Measurements from ENCODE around the gene RDX. TPM values are rescaled to one million over a fixed set of nuclear protein-coding genes. Genes with fewer than 3 reads are reported as not detected.

The RDX gene
- total and polyA plus RNA-seq, 2 of the 13 experiments (the other 11 are each of a cell fraction or from before 2014, with no cell fraction given), result 20.7 to 63.1 TPM

GRCh38 chr11:110337570-110338193 lies 41.3 kb upstream of the RDX start:
- Histone ChIP-seq H3K36me3 (replicated peaks in 1 of 2; ENCODE audit: control insufficient read depth in 1 of 2, insufficient read depth in 2 of 2, low read length in 2 of 2) (no peaks in the 10 kb centered on the region), H3K9ac (ENCODE audit: insufficient read depth, low read depth, low read length) (no peak overlapping the region), H3K79me2 (ENCODE audit: insufficient read depth, low read length) (no peaks in the 10 kb centered on the region), H3K27ac (ENCODE audit: extremely low read length, insufficient read depth, low read length) (no peak overlapping the region), H3K9me3 (ENCODE audit: low read length) (no peaks in the 10 kb centered on the region), H3K27me3 (ENCODE audit: control insufficient read depth in 1 of 2, insufficient read depth in 2 of 2, low read length in 2 of 2) (no peaks in the 10 kb centered on the region), H3K4me3 (replicated peaks in 1 of 3; ENCODE audit: insufficient read depth in 1 of 3, low read depth in 2 of 3, low read length in 3 of 3) (no peak overlapping the region), H3K4me2 (ENCODE audit: low read depth, low read length) (no peak overlapping the region; the same call in 1 of the 2 replicates), H4K20me1 (ENCODE audit: insufficient read depth, low read length) (no peaks in the 10 kb centered on the region), H3K4me1 (ENCODE audit: insufficient read depth, low read length) (no peaks in the 10 kb centered on the region), H2AFZ (ENCODE audit: low read length) (no peak overlapping the region)
- ChIA-PET POLR2A (no interaction called here), CTCF (ENCODE audit: low intra/inter-chr PET ratio, low total read pairs) (no interaction called here)
- FAIRE-seq, result no peak
- no TSS peak for BruUV-seq (replicated peaks)
- ATAC-seq, result no peak
- no peak for DNase-seq (ENCODE audit: low spot score)
- TF ChIP-seq REST (IDR thresholded peaks at IDR 0.05; ENCODE audit: borderline replicate concordance in 1 of 2, low read depth in 1 of 2, low read length in 2 of 2) (no peak), ZNF280D (CRISPR knock-in tag; IDR thresholded peaks at IDR 0.05) (no peak), ZNF30 (CRISPR knock-in tag; IDR thresholded peaks at IDR 0.05) (no peak), ZMAT3 (CRISPR knock-in tag; conservative IDR thresholded peaks at IDR 0.05) (no peak)
- 2% methylated on average over 3 of the region's 4 CpGs for WGBS (ENCODE audit: low lambda C conversion rate)
- intact Hi-C loops (cut with micrococcal nuclease; ENCODE audit: unreplicated experiment), result no loop called here
- in situ Hi-C loops (cut with HindIII; ENCODE audit: extremely low pct_ligation_motif_present, low pct_unique_long_range_greater_than_20kb), result no loop called here

Measured in HepG2 (cell line).